A673 (cell line): ENCODE measurements around the gene TATDN2. TPM values are rescaled to one million over a fixed set of nuclear protein-coding genes. Genes with fewer than 3 reads are reported as not detected.
A peak's percentile ranks its signal among the peaks of the same experiment; 100 is the strongest.
"Not testable (repeated sequence)": the region's sequence is repeated elsewhere in the genome, so short reads cannot be mapped to it uniquely, and the experiment has no call there.

Source experiments
- BruUV-seq: library from RNA; stranded (reverse); fragments of 400-500 nt; replicated peaks from 2 replicates; lab custom pipeline; 2021; lab: Mats Ljungman, UMichigan
- CTCF ChIA-PET: fragments of 300-600 bp; sonication (Branson Sonifier 250); formaldehyde crosslinking; loops from one replicate; lab custom pipeline; 2022; ENCODE audit warnings: antibody characterized with exemption; lab: Charles Lee
- POLR2A ChIA-PET: fragments of 300-600 bp; sonication (Branson Sonifier 250); formaldehyde crosslinking; loops from one replicate; lab custom pipeline; 2022; ENCODE audit warnings: antibody characterized with exemption; ENCODE audit not compliant: low non-redundant PET; lab: Charles Lee
- DNase-seq: peaks from one replicate; pipeline ENCODE4 v3.0.0-alpha.2; 2015; ENCODE audit warnings: low spot score
- H3K27ac ChIP-seq: fragments of 200-600 bp; sonication (generic); 2 replicates; pipeline ENCODE4 v1.5.1; 2016; ENCODE audit warnings: mixed run types, low read depth, mild to moderate bottlenecking, mixed read lengths, antibody characterized with exemption, low read length; ENCODE audit not compliant: poor library complexity, severe bottlenecking
- H3K27me3 ChIP-seq: fragments of 200-600 bp; sonication (generic); replicated peaks from 2 replicates; pipeline ENCODE4 v1.6.1; 2017; ENCODE audit warnings: mixed run types, low read depth, mild to moderate bottlenecking, mixed read lengths, antibody characterized with exemption, low read length; ENCODE audit not compliant: insufficient read depth, poor library complexity
- H3K36me3 ChIP-seq: fragments of 200-600 bp; sonication (generic); 2 replicates; pipeline ENCODE4 v1.6.1; 2016; ENCODE audit warnings: mixed run types, mild to moderate bottlenecking, mixed read lengths, antibody characterized with exemption, low read length; ENCODE audit not compliant: insufficient read depth, poor library complexity, severe bottlenecking
- H3K4me1 ChIP-seq: fragments of 200-600 bp; sonication (generic); 2 replicates; pipeline ENCODE4 v1.6.1; 2017; ENCODE audit warnings: mixed run types, mild to moderate bottlenecking, mixed read lengths, antibody characterized with exemption, low read length; ENCODE audit not compliant: insufficient read depth, poor library complexity, severe bottlenecking
- H3K4me3 ChIP-seq: fragments of 200-600 bp; sonication (generic); 2 replicates; pipeline ENCODE4 v1.5.1; 2016; ENCODE audit warnings: low read depth, mixed run types, mild to moderate bottlenecking, mixed read lengths, low read length; ENCODE audit not compliant: poor library complexity, severe bottlenecking
- H3K9me3 ChIP-seq: fragments of 200-600 bp; sonication (generic); 2 replicates; pipeline ENCODE4 v1.6.1; 2016; ENCODE audit warnings: mixed run types, low read depth, mild to moderate bottlenecking, mixed read lengths, antibody characterized with exemption, low read length; ENCODE audit not compliant: poor library complexity, severe bottlenecking
- EZH2 ChIP-seq: fragments of 200-600 bp; sonication (generic); IDR thresholded peaks from 2 replicates; pipeline ENCODE4 v1.6.1; 2017; ENCODE audit warnings: borderline replicate concordance, low read depth, mild to moderate bottlenecking, mixed read lengths, antibody characterized with exemption, low read length; ENCODE audit not compliant: poor library complexity, severe bottlenecking
- intact Hi-C: fragments of 100-400 bp; cut with micrococcal nuclease; formaldehyde crosslinking; loops from one replicate; pipeline ENCODE4 v1.10.0; 2022; ENCODE audit not compliant: unreplicated experiment
- total RNA-seq: library from RNA; stranded (reverse); gene quantifications from 2 replicates; pipeline ENCODE4 v1.2.3, GENCODE V29; 2021
- TF ChIP-seq, protein P1 (sequence below): fragments of 300-800, 200-600 bp; sonication (generic); conservative IDR thresholded peaks from 2 replicates; pipeline ENCODE4 v1.5.1; 2017; ENCODE audit warnings: low read depth, mild to moderate bottlenecking, antibody characterized with exemption, low read length, moderate library complexity, mixed read lengths

TATDN2 gene
- total RNA-seq, 1 experiment from 2014 or later: 42.0 TPM

DNA sequence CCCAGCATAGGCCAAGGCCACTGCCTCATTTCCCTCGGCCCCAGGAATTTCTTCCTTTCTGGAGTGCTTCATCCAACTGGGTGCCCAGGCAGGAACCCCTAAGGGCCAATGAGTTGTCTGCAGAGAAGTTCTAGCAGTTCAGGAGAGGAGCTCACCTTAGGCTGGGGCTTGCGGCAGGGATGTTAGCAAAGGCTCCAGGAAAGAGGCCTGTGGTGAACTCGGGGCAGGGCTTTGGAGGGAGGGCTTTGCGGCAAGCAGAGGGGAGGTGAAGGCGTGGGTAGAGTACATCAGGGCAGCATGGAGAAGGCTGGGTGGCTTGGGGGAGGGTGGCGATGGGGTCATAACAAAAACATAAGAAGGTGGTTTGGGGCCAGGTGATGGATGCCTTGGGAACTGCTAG is 43.4 kb downstream of the TATDN2 start:
- Histone ChIP-seq H3K27me3 (no peaks in the 10 kb centered on the region), H3K9me3 (no peaks in the 10 kb centered on the region), H3K36me3 (peaks cover 6% of the 10 kb centered on the region), H3K27ac (no peak overlapping the region), H3K4me1 (no peaks in the 10 kb centered on the region), H3K4me3 (no peak overlapping the region)
- TF ChIP-seq, protein P1, sequence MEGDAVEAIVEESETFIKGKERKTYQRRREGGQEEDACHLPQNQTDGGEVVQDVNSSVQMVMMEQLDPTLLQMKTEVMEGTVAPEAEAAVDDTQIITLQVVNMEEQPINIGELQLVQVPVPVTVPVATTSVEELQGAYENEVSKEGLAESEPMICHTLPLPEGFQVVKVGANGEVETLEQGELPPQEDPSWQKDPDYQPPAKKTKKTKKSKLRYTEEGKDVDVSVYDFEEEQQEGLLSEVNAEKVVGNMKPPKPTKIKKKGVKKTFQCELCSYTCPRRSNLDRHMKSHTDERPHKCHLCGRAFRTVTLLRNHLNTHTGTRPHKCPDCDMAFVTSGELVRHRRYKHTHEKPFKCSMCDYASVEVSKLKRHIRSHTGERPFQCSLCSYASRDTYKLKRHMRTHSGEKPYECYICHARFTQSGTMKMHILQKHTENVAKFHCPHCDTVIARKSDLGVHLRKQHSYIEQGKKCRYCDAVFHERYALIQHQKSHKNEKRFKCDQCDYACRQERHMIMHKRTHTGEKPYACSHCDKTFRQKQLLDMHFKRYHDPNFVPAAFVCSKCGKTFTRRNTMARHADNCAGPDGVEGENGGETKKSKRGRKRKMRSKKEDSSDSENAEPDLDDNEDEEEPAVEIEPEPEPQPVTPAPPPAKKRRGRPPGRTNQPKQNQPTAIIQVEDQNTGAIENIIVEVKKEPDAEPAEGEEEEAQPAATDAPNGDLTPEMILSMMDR: no peak
- POLR2A ChIA-PET: no interaction called here
- intact Hi-C loops: no loop called here
- CTCF ChIA-PET: no interaction called here
- no peak for DNase-seq
- no TSS peak for BruUV-seq

DNA sequence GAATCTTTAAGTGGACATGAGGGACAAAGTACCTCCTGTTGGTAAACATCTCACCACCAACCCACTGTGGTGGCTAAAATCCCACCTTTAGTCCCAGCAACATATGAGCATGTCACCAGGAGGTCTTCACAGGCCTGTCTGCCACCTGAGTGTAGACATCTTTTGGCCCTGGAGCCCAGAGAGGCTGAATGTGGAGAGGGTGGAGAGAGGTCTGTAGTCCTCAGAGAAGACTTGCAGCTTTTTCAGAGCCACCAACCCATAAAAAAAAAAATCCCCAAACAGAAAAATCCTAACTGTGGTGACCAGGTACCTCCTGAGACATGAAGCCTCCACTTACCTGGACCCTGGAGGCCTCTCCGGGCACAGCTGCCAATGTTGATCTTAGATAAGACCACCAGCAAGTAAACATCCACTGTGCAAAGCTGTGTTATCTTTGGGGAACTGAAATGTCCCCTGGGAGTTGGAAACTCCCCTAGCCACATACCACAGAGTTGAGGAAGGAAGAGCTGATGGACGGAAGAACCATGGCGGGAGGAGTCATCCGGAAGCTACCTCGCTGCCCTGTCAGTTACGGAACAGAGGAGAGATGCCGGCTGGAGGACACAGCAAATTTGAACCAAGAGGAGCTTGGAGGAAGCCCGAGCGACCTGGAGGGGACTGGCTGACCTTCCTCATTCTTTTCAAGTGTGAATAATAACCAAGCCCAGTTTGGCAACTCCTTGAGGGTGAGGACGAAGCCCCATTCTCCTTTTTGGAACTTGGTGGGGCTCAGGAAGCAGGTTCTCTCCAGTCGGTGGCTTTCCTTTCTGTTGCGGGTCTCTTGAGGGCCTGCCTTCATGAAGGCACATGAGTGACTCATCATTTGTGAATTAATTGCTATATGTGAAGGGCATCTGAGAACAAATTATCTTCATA is 44.5 kb downstream of the TATDN2 start, which contains the start of gene GHRL:
Gene GHRL (minus strand): TSS at position 443 of the 915 bp plus-strand sequence. CDS start 2,767 bp downstream, outside the sequence.
- H3K36me3 ChIP-seq: peaks cover 6% of the 10 kb centered on the region
- ChIA-PET CTCF (no interaction called here), POLR2A (no interaction called here)
- intact Hi-C loops: no loop called here
- TF ChIP-seq EZH2: no peak
- TF ChIP-seq, protein P1: no peak
- H3K27ac ChIP-seq: no peak within 1 kb of the TSS
- no peak within 1 kb of the TSS for H3K4me3 ChIP-seq
- no peaks in the 10 kb centered on the region for H3K4me1 ChIP-seq
- no peaks in the 10 kb centered on the region for H3K27me3 ChIP-seq
- H3K9me3 ChIP-seq: no peaks in the 10 kb centered on the region
- no TSS peak for BruUV-seq
- peak; percentile 29 for DNase-seq

DNA sequence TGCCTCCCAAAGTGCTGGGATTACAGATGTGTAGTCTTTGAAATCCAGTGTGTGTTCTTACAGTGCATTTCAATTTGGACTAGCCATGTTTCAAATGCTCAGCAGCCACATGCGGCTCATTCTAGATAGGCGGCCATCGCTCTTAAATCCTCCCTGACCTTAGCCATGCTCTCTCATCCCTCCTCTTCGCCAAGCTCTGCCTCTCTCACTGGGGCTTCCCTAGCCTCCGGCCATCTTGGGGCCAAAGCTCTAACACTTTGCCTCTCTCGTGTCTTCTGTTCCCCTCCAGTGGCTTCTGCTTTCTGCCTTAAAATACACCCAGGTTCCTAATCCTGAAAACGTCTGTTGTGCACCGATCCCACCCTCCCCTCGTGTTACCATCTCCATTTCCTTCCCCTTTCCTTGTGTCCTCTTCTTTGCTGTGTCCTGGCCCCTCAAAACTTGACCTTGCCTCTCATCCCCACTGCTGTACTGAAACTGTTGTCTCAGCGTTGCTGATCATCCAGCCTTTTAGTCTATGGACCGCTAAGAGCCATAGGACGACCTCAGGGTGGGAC is 45.8 kb downstream of the TATDN2 start:
- Histone ChIP-seq H3K4me3 (no peak overlapping the region), H3K36me3 (peaks cover 6% of the 10 kb centered on the region), H3K4me1 (no peaks in the 10 kb centered on the region), H3K27ac (no peak overlapping the region), H3K27me3 (no peaks in the 10 kb centered on the region), H3K9me3 (no peaks in the 10 kb centered on the region)
- intact Hi-C loops: no loop called here
- BruUV-seq: no TSS peak
- DNase-seq: no peak
- CTCF ChIA-PET: no interaction called here
- TF ChIP-seq, protein P1: no peak
- TF ChIP-seq EZH2: no peak
- POLR2A ChIA-PET: no interaction called here

DNA sequence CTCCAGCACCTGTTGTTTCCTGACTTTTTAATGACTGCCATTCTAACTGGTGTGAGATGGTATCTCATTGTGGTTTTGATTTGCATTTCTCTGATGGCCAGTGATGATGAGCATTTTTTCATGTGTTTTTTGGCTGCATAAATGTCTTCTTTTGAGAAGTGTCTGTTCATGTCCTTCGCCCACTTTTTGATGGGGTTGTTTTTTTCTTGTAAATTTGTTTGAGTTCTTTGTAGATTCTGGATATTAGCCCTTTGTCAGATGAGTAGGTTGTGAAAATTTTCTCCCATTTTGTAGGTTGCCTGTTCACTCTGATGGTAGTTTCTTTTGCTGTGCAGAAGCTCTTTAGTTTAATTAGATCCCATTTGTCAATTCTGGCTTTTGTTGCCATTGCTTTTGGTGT is 49.8 kb downstream of the TATDN2 start:
- H3K4me3 ChIP-seq, H3K27ac ChIP-seq, H3K4me1 ChIP-seq, H3K27me3 ChIP-seq, intact Hi-C loops, CTCF ChIA-PET, DNase-seq, POLR2A ChIA-PET, H3K9me3 ChIP-seq, BruUV-seq: not testable (repeated sequence)
- peaks cover 30% of the 10 kb centered on the region for H3K36me3 ChIP-seq
